Measurements from ENCODE around the gene COA3.

Gene COA3

GRCh38 chr17:42748202-42748907, 50.1 kb downstream of the COA3 start:
- Histone ChIP-seq H3K27ac (no peak overlapping the region), H3K27me3 (ENCODE audit: insufficient read depth, low read depth, severe bottlenecking) (no peaks in the 10 kb centered on the region), H3K36me3 (no peaks in the 10 kb centered on the region), H3K9me3 (ENCODE audit: severe bottlenecking) (peaks cover 5% of the 10 kb centered on the region), H3K4me3 (ENCODE audit: low read depth, low read length) (no peak overlapping the region)
- DNase-seq: no peak
- no peak for TF ChIP-seq CTCF (IDR thresholded peaks at IDR 0.05; ENCODE audit: low read depth, low read length)

All from WERI-Rb-1 (cell line).